ENCODE results near the gene KIF20A.

Gene KIF20A

DNA sequence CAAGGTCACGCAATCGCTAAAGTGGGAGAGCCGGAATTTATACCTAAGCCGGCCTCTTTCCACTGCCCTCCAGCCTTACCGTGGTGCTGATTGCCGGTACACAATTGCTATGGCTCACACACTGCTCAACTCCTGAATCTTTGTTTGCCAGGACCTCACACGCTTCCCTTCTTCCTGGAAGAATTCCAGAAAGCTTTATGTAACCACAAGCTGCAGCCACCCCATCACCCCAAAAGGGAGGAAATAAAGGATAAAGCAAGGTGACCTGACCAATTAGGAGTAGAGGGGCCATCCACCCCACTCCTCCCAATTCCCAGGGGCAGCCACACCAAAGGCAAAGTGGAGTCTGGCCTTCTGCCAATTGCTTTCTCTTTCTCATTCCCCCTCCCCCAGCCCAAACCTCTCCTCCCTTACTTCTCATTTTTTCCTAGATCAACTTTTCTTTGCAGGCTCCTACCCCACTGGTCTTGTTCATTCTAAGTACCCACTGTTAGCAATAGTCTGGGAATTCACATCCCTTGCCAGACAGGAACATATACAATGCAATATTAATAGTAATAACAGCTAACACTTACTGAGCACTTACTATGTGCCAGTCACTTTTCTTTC lies 52.2 kb downstream of the KIF20A start:
- no peak for TF ChIP-seq FOXM1 (IDR thresholded peaks at IDR 0.05; ENCODE audit: borderline replicate concordance, low read depth)
- no peak for TF ChIP-seq TEAD4 (IDR thresholded peaks at IDR 0.05)
- TF ChIP-seq, protein P1, sequence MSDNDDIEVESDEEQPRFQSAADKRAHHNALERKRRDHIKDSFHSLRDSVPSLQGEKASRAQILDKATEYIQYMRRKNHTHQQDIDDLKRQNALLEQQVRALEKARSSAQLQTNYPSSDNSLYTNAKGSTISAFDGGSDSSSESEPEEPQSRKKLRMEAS (IDR thresholded peaks at IDR 0.05) = no peak
- TF ChIP-seq EP300 (IDR thresholded peaks at IDR 0.05; ENCODE audit: borderline replicate concordance) = no peak
- TF ChIP-seq YY1 (IDR thresholded peaks at IDR 0.05; ENCODE audit: low read depth) = no peak
- no peak for TF ChIP-seq NFIC (IDR thresholded peaks at IDR 0.05)
- TF ChIP-seq TCF12 (IDR thresholded peaks at IDR 0.05; ENCODE audit: low read depth) = no peak

DNA sequence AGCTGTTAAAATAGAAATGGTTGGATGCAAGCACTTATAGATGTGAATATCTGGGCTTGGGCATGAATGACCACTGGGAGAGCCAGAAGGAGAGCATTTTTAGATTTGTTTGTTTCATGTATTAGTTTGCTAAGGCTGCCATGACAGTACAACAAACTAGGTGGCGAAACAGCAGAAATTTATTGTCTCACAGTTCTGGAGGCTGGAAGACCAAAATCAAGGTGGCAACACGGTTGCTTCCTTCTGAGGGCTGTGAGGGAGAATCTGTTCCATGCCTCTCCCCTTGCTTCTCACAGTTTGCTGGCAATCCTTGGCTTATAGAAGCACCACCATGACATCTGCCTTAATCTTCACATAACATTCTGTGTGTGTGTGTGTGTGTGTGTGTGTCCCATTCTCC lies 54.4 kb downstream of the KIF20A start:
- TF ChIP-seq, protein P2, sequence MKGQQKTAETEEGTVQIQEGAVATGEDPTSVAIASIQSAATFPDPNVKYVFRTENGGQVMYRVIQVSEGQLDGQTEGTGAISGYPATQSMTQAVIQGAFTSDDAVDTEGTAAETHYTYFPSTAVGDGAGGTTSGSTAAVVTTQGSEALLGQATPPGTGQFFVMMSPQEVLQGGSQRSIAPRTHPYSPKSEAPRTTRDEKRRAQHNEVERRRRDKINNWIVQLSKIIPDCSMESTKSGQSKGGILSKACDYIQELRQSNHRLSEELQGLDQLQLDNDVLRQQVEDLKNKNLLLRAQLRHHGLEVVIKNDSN (IDR thresholded peaks at IDR 0.05) = no peak

DNA sequence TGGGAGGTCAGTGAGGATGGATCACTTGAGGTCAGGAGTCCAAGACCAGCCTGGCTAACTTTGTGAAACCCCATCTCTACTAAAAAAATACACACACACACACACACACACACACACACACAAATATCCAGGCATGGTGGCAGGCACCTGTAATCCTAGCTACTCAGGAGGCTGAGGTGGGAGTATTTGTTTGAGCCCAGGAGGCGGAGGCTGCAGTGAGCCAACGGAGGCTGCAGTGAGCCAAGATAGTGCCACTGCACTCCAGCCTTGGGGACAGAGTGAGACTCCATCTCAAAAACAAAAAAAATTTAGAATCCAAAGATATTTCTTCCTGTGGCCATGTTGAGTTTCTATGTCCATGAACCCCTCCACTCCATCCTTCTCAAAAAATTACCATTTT lies 55.7 kb downstream of the KIF20A start:
- TF ChIP-seq CREB1 (IDR thresholded peaks at IDR 0.05; ENCODE audit: low read depth) = no peak
- TF ChIP-seq EP300 (IDR thresholded peaks at IDR 0.05; ENCODE audit: borderline replicate concordance) = no peak
- TF ChIP-seq YY1 (IDR thresholded peaks at IDR 0.05; ENCODE audit: low read depth) = no peak
- TF ChIP-seq, protein P2 (IDR thresholded peaks at IDR 0.05) = no peak
- TF ChIP-seq, protein P3, sequence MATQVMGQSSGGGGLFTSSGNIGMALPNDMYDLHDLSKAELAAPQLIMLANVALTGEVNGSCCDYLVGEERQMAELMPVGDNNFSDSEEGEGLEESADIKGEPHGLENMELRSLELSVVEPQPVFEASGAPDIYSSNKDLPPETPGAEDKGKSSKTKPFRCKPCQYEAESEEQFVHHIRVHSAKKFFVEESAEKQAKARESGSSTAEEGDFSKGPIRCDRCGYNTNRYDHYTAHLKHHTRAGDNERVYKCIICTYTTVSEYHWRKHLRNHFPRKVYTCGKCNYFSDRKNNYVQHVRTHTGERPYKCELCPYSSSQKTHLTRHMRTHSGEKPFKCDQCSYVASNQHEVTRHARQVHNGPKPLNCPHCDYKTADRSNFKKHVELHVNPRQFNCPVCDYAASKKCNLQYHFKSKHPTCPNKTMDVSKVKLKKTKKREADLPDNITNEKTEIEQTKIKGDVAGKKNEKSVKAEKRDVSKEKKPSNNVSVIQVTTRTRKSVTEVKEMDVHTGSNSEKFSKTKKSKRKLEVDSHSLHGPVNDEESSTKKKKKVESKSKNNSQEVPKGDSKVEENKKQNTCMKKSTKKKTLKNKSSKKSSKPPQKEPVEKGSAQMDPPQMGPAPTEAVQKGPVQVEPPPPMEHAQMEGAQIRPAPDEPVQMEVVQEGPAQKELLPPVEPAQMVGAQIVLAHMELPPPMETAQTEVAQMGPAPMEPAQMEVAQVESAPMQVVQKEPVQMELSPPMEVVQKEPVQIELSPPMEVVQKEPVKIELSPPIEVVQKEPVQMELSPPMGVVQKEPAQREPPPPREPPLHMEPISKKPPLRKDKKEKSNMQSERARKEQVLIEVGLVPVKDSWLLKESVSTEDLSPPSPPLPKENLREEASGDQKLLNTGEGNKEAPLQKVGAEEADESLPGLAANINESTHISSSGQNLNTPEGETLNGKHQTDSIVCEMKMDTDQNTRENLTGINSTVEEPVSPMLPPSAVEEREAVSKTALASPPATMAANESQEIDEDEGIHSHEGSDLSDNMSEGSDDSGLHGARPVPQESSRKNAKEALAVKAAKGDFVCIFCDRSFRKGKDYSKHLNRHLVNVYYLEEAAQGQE (IDR thresholded peaks at IDR 0.05; ENCODE audit: low read depth) = no peak
- TF ChIP-seq TCF12 (IDR thresholded peaks at IDR 0.05; ENCODE audit: low read depth) = no peak
- TF ChIP-seq CEBPB (IDR thresholded peaks at IDR 0.05) = no peak
- no peak for TF ChIP-seq FOXM1 (IDR thresholded peaks at IDR 0.05; ENCODE audit: borderline replicate concordance, low read depth)
- TF ChIP-seq, protein P1 (IDR thresholded peaks at IDR 0.05) = no peak
- no peak for TF ChIP-seq NFIC (IDR thresholded peaks at IDR 0.05)
- TF ChIP-seq TEAD4 (IDR thresholded peaks at IDR 0.05) = no peak
- TF ChIP-seq RAD21 (IDR thresholded peaks at IDR 0.05; ENCODE audit: low read depth) = no peak
- no peak for TF ChIP-seq TAF1 (IDR thresholded peaks at IDR 0.05; ENCODE audit: low read depth)
- TF ChIP-seq ZBTB7A (IDR thresholded peaks at IDR 0.05; ENCODE audit: low read depth) = no peak
- no peak for TF ChIP-seq EGR1 (IDR thresholded peaks at IDR 0.05)

All from Ishikawa (cell line).